ENCODE measurements around the gene TBC1D5. TPM values are rescaled to one million over a fixed set of nuclear protein-coding genes. Genes with fewer than 3 reads are reported as not detected.
"Not testable (repeated sequence)": the region's sequence is repeated elsewhere in the genome, so short reads cannot be mapped to it uniquely, and the experiment has no call there.

TBC1D5 gene
- polyA plus RNA-seq, 1 donor, result 31.3 TPM

GRCh38 chr3:17129556-17129955 lies 612.9 kb downstream of the TBC1D5 start:
- no peak for DNase-seq

- DNase-seq, result not testable (repeated sequence)
Measured at GRCh38 chr3:17128671-17129070, 613.8 kb downstream of the TBC1D5 start.

- DNase-seq, result no peak
Measured at GRCh38 chr3:17125738-17126442, 616.5 kb downstream of the TBC1D5 start.

- DNase-seq, result no peak
Measured at GRCh38 chr3:17122758-17123157, 619.7 kb downstream of the TBC1D5 start.

GRCh38 chr3:17121336-17121735 lies 621.1 kb downstream of the TBC1D5 start:
- no peak for DNase-seq

GRCh38 chr3:17120115-17120514 lies 622.3 kb downstream of the TBC1D5 start:
- DNase-seq, result no peak

GRCh38 chr3:17119201-17120072 lies 623.0 kb downstream of the TBC1D5 start:
- no peak for DNase-seq

- no peak for DNase-seq
Measured at GRCh38 chr3:17118771-17119170, 623.7 kb downstream of the TBC1D5 start.

GRCh38 chr3:17116007-17116600 lies 626.3 kb downstream of the TBC1D5 start:
- no peak for DNase-seq

- DNase-seq, result no peak
Measured at GRCh38 chr3:17115186-17115585, 627.2 kb downstream of the TBC1D5 start.

- no peak for DNase-seq
Measured at GRCh38 chr3:17111586-17111985, 630.8 kb downstream of the TBC1D5 start.

GRCh38 chr3:17110660-17111396 lies 631.6 kb downstream of the TBC1D5 start:
- DNase-seq, result no peak
